Upper lobe of right lung (tissue), 1 donor: ENCODE results near the gene PRKAR1B. TPM values are rescaled to one million over a fixed set of nuclear protein-coding genes. Genes with fewer than 3 reads are reported as not detected.

Source experiments
- ATAC-seq: fragments of 200-7000 bp; cut with Tn5 transposase; one replicate; pipeline ENCODE4 v1.9.1; 2020; ENCODE audit warnings: mild to moderate bottlenecking, moderate library complexity
- DNase-seq: peaks from one replicate; pipeline ENCODE4 v3.0.0-alpha.2; 2020
- H3K27ac ChIP-seq: fragments of 200-600 bp; one replicate; pipeline ENCODE4 v1.8.0; 2022
- H3K27me3 ChIP-seq: fragments of 200-600 bp; one replicate; pipeline ENCODE4 v1.8.0; 2022; ENCODE audit warnings: mild to moderate bottlenecking
- H3K36me3 ChIP-seq: fragments of 200-600 bp; one replicate; pipeline ENCODE4 v1.8.0; 2022
- H3K4me1 ChIP-seq: fragments of 200-600 bp; one replicate; pipeline ENCODE4 v1.8.0; 2022
- H3K4me3 ChIP-seq: fragments of 200-600 bp; one replicate; pipeline ENCODE4 v1.8.0; 2022; ENCODE audit warnings: mild to moderate bottlenecking
- H3K9me3 ChIP-seq: fragments of 200-600 bp; one replicate; pipeline ENCODE4 v1.8.0; 2022
- CTCF ChIP-seq: fragments of 200-600 bp; IDR thresholded peaks from one replicate; pipeline ENCODE4 v1.8.0; 2022; ENCODE audit warnings: antibody characterized with exemption
- intact Hi-C: fragments of 100-400 bp; cut with DNase I; formaldehyde crosslinking; loops from one replicate; pipeline ENCODE4 v1.11.0; 2022
- total RNA-seq: library from RNA; stranded (reverse); fragmentation: NEBNext Ultra II Directional; extraction: Animal tissue kit (Norgen Biotek cat#: 25700); gene quantifications from one replicate; pipeline ENCODE4 v1.2.1, GENCODE V29; 2021
- donor health status: DM: no; HTN: yes; CAD: no; lungs with severe emphysema.

Gene PRKAR1B
- total RNA-seq, 1 donor from 2014 or later = 25.7 TPM

- Histone ChIP-seq H3K36me3 (peaks cover 14% of the 10 kb centered on the region), H3K4me1 (peaks cover 16% of the 10 kb centered on the region), H3K9me3 (no peaks in the 10 kb centered on the region), H3K27me3 (no peaks in the 10 kb centered on the region), H3K27ac (no peak overlapping the region), H3K4me3 (no peak overlapping the region)
- no peak for ATAC-seq
- intact Hi-C loops = no loop called here
- peak; percentile 65 for DNase-seq
- TF ChIP-seq CTCF = no peak
These were observed 217.0 kb downstream of the PRKAR1B start for GRCh38 chr7:510131-510481.

GRCh38 chr7:509426-510130 is 217.5 kb downstream of the PRKAR1B start:
- no peak for TF ChIP-seq CTCF
- Histone ChIP-seq H3K27me3 (no peaks in the 10 kb centered on the region), H3K9me3 (no peaks in the 10 kb centered on the region), H3K4me1 (peaks cover 13% of the 10 kb centered on the region), H3K27ac (no peak overlapping the region), H3K4me3 (no peak overlapping the region), H3K36me3 (peaks cover 14% of the 10 kb centered on the region)
- intact Hi-C loops = no loop called here
- DNase-seq = peak; percentile 51
- ATAC-seq = no peak

GRCh38 chr7:508461-509170 is 218.5 kb downstream of the PRKAR1B start:
- peak; percentile 48 for DNase-seq
- intact Hi-C loops = no loop called here
- Histone ChIP-seq H3K4me1 (peaks cover 16% of the 10 kb centered on the region), H3K4me3 (no peak overlapping the region), H3K27ac (no peak overlapping the region), H3K27me3 (no peaks in the 10 kb centered on the region), H3K36me3 (peaks cover 14% of the 10 kb centered on the region), H3K9me3 (no peaks in the 10 kb centered on the region)
- ATAC-seq = no peak
- no peak for TF ChIP-seq CTCF

GRCh38 chr7:507623-508300 is 219.3 kb downstream of the PRKAR1B start:
- DNase-seq (peak; percentile 51), ATAC-seq (no peak)
- H3K4me3 ChIP-seq = no peak overlapping the region
- H3K9me3 ChIP-seq = no peaks in the 10 kb centered on the region
- peaks cover 11% of the 10 kb centered on the region for H3K4me1 ChIP-seq
- no peaks in the 10 kb centered on the region for H3K27me3 ChIP-seq
- intact Hi-C loops = no loop called here
- no peak for TF ChIP-seq CTCF
- H3K27ac ChIP-seq = no peak overlapping the region
- H3K36me3 ChIP-seq = peaks cover 14% of the 10 kb centered on the region

- DNase-seq = peak; percentile 55
- no peak overlapping the region for H3K27ac ChIP-seq
- no peak overlapping the region for H3K4me3 ChIP-seq
- no peak for TF ChIP-seq CTCF
- H3K9me3 ChIP-seq = no peaks in the 10 kb centered on the region
- no peaks in the 10 kb centered on the region for H3K27me3 ChIP-seq
- H3K36me3 ChIP-seq = peaks cover 14% of the 10 kb centered on the region
- no peak for ATAC-seq
- H3K4me1 ChIP-seq = peaks cover 7% of the 10 kb centered on the region
- intact Hi-C loops = no loop called here
These were observed 220.0 kb downstream of the PRKAR1B start for GRCh38 chr7:506921-507622.
